GM23338 (cell line): ENCODE results near the gene XPNPEP2. TPM values are rescaled to one million over a fixed set of nuclear protein-coding genes. Genes with fewer than 3 reads are reported as not detected.

ENCODE experiments used
- ATAC-seq: fragments of 200-7000 bp; cut with Tn5 transposase; 3 replicates; pipeline ENCODE4 v1.9.1; 2020
- DNase-seq: peaks from one replicate; pipeline ENCODE4 v3.0.0-alpha.2; 2015; ENCODE audit warnings: low spot score
- H2AFZ ChIP-seq: fragments of 200-600 bp; sonication (generic); 2 replicates; pipeline ENCODE4 v1.8.0; 2016; ENCODE audit warnings: antibody characterized with exemption, mild to moderate bottlenecking, moderate library complexity
- H3F3A ChIP-seq: fragments of 200-600 bp; sonication (generic); replicated peaks from 2 replicates; pipeline ENCODE4 v1.8.0; 2017; ENCODE audit warnings: antibody characterized with exemption, mixed run types, low read depth
- H3K27ac ChIP-seq: fragments of 200-600 bp; sonication (generic); 2 replicates; pipeline ENCODE4 v1.6.1; 2016; ENCODE audit warnings: low read depth
- H3K27me3 ChIP-seq: fragments of 200-600 bp; sonication (generic); 2 replicates; pipeline ENCODE4 v1.8.0; 2016; ENCODE audit warnings: mild to moderate bottlenecking, mixed run types, moderate library complexity; ENCODE audit not compliant: insufficient read depth
- H3K36me3 ChIP-seq: fragments of 200-600 bp; sonication (generic); 2 replicates; pipeline ENCODE4 v1.8.0; 2016; ENCODE audit warnings: mild to moderate bottlenecking; ENCODE audit not compliant: insufficient read depth
- H3K4me1 ChIP-seq: fragments of 200-600 bp; sonication (generic); 2 replicates; pipeline ENCODE4 v1.8.0; 2016; ENCODE audit warnings: mild to moderate bottlenecking, moderate library complexity; ENCODE audit not compliant: insufficient read depth
- H3K4me2 ChIP-seq: fragments of 200-600 bp; sonication (generic); 2 replicates; pipeline ENCODE4 v1.7.1; 2017; ENCODE audit warnings: mixed run types
- H3K4me3 ChIP-seq: fragments of 200-600 bp; sonication (generic); 2 replicates; pipeline ENCODE4 v1.6.1; 2016; ENCODE audit warnings: mixed run types
- H3K79me2 ChIP-seq: fragments of 200-600 bp; sonication (generic); replicated peaks from 2 replicates; pipeline ENCODE4 v1.8.0; 2017; ENCODE audit warnings: mild to moderate bottlenecking; ENCODE audit not compliant: insufficient read depth
- H3K9me2 ChIP-seq: fragments of 200-600 bp; sonication (generic); 2 replicates; pipeline ENCODE4 v1.8.0; 2017; ENCODE audit not compliant: insufficient read depth
- H4K20me1 ChIP-seq: fragments of 200-600 bp; sonication (generic); replicated peaks from 2 replicates; pipeline ENCODE4 v1.8.0; 2017; ENCODE audit warnings: mild to moderate bottlenecking; ENCODE audit not compliant: insufficient read depth
- H3K27ac Mint-ChIP-seq: 2 replicates; pipeline ENCODE4 v1.8.0; 2020; ENCODE audit warnings: inconsistent platforms, mild to moderate bottlenecking, moderate library complexity, mixed read lengths
- H3K27me3 Mint-ChIP-seq: 3 replicates; pipeline ENCODE4 v1.8.0; 2022; ENCODE audit warnings: low read depth, mild to moderate bottlenecking, moderate library complexity, mixed read lengths, inconsistent platforms; ENCODE audit not compliant: insufficient read depth, poor library complexity
- H3K36me3 Mint-ChIP-seq: 3 replicates; pipeline ENCODE4 v1.8.0; 2021; ENCODE audit warnings: low read depth, mild to moderate bottlenecking, inconsistent platforms, moderate library complexity, mixed read lengths
- H3K4me1 Mint-ChIP-seq: 3 replicates; pipeline ENCODE4 v1.8.0; 2020; ENCODE audit warnings: mild to moderate bottlenecking, inconsistent platforms, mixed read lengths
- H3K4me3 Mint-ChIP-seq: 3 replicates; pipeline ENCODE4 v1.8.0; 2021; ENCODE audit warnings: moderate library complexity, mild to moderate bottlenecking, inconsistent platforms, mixed read lengths
- H3K9me3 Mint-ChIP-seq: 3 replicates; pipeline ENCODE4 v1.8.0; 2020; ENCODE audit warnings: moderate library complexity, mild to moderate bottlenecking, inconsistent platforms, mixed read lengths
- EZH2phosphoT487 ChIP-seq: fragments of 200-600 bp; sonication (generic); IDR thresholded peaks from one replicate; pipeline ENCODE4 v1.8.1; 2018; ENCODE audit warnings: antibody characterized with exemption; ENCODE audit not compliant: unreplicated experiment
- NANOG ChIP-seq: IDR thresholded peaks from 2 replicates; pipeline ENCODE4 v1.6.1; 2016; ENCODE audit warnings: antibody characterized with exemption, borderline replicate concordance
- polyA plus RNA-seq: library from polyadenylated mRNA; unstranded; fragments of >200 nt; fragmentation: Nextera tagmentation; extraction: Ambion mirVana; gene quantifications from 2 replicates; pipeline ENCODE4 v1.2.1, GENCODE V29; 2016
- total RNA-seq: library from RNA; depleted of rRNA; stranded (reverse); fragments of >200 nt; shearing (Covaris generic); gene quantifications from 2 replicates; pipeline ENCODE4 v1.2.3, GENCODE V29; 2014
- TF ChIP-seq, protein P1 (sequence below): fragments of 250-450 bp; sonication (Bioruptor Pico); IDR thresholded peaks from 2 replicates; pipeline ENCODE4 v1.5.0; 2020; ENCODE audit warnings: mild to moderate bottlenecking, moderate library complexity
- TF ChIP-seq, protein P2 (sequence below): IDR thresholded peaks from one replicate; pipeline ENCODE4 v1.6.1; 2018; ENCODE audit warnings: antibody characterized with exemption; ENCODE audit not compliant: unreplicated experiment

Gene XPNPEP2
- total and polyA plus RNA-seq, 2 experiments from 2014 or later: not detected

DNA sequence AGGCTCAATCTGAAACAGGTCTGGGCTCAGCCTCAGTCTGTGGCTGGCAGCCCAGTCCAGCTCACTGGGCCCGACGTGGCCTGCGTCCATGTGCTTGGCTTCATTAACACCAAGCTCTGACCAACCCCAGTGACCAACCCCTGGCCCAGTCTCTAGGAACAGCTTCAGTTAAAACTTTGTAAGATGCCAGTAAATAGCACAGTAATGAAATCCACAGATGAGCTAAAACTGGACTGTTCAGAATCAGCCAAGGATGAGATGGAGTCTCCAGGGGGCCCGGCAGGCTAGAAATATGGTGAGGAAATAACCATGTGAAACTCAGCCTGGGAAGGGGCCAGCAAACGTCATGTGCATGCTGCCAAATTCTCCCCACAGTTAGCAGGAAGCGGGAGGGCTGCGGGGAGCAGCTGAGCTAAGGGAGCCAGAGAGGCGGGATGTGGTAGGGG is 37.1 kb upstream of the XPNPEP2 start (continued):
- TF ChIP-seq, protein P1, sequence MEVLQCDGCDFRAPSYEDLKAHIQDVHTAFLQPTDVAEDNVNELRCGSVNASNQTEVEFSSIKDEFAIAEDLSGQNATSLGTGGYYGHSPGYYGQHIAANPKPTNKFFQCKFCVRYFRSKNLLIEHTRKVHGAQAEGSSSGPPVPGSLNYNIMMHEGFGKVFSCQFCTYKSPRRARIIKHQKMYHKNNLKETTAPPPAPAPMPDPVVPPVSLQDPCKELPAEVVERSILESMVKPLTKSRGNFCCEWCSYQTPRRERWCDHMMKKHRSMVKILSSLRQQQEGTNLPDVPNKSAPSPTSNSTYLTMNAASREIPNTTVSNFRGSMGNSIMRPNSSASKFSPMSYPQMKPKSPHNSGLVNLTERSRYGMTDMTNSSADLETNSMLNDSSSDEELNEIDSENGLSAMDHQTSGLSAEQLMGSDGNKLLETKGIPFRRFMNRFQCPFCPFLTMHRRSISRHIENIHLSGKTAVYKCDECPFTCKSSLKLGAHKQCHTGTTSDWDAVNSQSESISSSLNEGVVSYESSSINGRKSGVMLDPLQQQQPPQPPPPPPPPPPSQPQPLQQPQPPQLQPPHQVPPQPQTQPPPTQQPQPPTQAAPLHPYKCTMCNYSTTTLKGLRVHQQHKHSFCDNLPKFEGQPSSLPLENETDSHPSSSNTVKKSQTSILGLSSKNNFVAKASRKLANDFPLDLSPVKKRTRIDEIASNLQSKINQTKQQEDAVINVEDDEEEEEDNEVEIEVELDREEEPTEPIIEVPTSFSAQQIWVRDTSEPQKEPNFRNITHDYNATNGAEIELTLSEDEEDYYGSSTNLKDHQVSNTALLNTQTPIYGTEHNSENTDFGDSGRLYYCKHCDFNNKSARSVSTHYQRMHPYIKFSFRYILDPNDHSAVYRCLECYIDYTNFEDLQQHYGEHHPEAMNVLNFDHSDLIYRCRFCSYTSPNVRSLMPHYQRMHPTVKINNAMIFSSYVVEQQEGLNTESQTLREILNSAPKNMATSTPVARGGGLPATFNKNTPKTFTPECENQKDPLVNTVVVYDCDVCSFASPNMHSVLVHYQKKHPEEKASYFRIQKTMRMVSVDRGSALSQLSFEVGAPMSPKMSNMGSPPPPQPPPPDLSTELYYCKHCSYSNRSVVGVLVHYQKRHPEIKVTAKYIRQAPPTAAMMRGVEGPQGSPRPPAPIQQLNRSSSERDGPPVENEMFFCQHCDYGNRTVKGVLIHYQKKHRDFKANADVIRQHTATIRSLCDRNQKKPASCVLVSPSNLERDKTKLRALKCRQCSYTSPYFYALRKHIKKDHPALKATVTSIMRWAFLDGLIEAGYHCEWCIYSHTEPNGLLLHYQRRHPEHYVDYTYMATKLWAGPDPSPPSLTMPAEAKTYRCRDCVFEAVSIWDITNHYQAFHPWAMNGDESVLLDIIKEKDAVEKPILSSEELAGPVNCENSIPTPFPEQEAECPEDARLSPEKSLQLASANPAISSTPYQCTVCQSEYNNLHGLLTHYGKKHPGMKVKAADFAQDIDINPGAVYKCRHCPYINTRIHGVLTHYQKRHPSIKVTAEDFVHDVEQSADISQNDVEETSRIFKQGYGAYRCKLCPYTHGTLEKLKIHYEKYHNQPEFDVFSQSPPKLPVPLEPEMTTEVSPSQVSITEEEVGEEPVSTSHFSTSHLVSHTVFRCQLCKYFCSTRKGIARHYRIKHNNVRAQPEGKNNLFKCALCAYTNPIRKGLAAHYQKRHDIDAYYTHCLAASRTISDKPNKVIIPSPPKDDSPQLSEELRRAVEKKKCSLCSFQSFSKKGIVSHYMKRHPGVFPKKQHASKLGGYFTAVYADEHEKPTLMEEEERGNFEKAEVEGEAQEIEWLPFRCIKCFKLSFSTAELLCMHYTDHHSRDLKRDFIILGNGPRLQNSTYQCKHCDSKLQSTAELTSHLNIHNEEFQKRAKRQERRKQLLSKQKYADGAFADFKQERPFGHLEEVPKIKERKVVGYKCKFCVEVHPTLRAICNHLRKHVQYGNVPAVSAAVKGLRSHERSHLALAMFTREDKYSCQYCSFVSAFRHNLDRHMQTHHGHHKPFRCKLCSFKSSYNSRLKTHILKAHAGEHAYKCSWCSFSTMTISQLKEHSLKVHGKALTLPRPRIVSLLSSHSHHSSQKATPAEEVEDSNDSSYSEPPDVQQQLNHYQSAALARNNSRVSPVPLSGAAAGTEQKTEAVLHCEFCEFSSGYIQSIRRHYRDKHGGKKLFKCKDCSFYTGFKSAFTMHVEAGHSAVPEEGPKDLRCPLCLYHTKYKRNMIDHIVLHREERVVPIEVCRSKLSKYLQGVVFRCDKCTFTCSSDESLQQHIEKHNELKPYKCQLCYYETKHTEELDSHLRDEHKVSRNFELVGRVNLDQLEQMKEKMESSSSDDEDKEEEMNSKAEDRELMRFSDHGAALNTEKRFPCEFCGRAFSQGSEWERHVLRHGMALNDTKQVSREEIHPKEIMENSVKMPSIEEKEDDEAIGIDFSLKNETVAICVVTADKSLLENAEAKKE (CRISPR knock-in tag): no peak
- TF ChIP-seq NANOG: no peak

DNA sequence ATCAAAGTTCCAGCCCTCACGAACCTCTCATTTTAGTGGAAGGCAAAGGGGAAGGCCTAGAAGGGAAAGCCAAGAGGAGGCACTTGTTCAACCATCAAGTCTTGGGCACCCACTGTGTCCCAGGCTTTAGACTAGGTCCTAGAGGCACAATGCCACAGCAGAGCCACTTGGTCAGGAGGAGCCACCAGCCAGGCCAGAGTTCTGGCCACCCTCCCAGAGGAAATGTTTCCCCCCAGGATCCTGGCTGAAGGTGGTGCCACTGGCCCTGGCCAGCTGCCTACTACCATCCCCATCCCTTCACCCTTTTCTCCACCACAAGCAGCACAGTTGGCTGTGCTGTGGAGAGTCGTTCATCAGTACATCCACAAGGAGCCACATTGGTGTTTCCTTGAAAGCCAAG is 34.3 kb upstream of the XPNPEP2 start:
- Histone ChIP-seq H3K27me3 (no peaks in the 10 kb centered on the region), H3K36me3 (no peaks in the 10 kb centered on the region), H4K20me1 (no peaks in the 10 kb centered on the region), H3K27ac (no peak overlapping the region), H2AFZ (no peak overlapping the region), H3K79me2 (no peaks in the 10 kb centered on the region), H3F3A (no peaks in the 10 kb centered on the region), H3K4me2 (no peak overlapping the region), H3K4me3 (no peak overlapping the region), H3K9me2 (no peaks in the 10 kb centered on the region), H3K4me1 (no peaks in the 10 kb centered on the region)
- DNase-seq (no peak), ATAC-seq (no peak)
- peaks cover 8% of the 10 kb centered on the region for H3K27me3 Mint-ChIP-seq
- H3K4me3 Mint-ChIP-seq: no peak overlapping the region
- peaks cover 4% of the 10 kb centered on the region; the same call in 2 of the 3 replicates for H3K9me3 Mint-ChIP-seq
- H3K4me1 Mint-ChIP-seq: no peaks in the 10 kb centered on the region; the same call in 2 of the 3 replicates
- no peak overlapping the region for H3K27ac Mint-ChIP-seq
- no peaks in the 10 kb centered on the region for H3K36me3 Mint-ChIP-seq
- TF ChIP-seq, protein P2, sequence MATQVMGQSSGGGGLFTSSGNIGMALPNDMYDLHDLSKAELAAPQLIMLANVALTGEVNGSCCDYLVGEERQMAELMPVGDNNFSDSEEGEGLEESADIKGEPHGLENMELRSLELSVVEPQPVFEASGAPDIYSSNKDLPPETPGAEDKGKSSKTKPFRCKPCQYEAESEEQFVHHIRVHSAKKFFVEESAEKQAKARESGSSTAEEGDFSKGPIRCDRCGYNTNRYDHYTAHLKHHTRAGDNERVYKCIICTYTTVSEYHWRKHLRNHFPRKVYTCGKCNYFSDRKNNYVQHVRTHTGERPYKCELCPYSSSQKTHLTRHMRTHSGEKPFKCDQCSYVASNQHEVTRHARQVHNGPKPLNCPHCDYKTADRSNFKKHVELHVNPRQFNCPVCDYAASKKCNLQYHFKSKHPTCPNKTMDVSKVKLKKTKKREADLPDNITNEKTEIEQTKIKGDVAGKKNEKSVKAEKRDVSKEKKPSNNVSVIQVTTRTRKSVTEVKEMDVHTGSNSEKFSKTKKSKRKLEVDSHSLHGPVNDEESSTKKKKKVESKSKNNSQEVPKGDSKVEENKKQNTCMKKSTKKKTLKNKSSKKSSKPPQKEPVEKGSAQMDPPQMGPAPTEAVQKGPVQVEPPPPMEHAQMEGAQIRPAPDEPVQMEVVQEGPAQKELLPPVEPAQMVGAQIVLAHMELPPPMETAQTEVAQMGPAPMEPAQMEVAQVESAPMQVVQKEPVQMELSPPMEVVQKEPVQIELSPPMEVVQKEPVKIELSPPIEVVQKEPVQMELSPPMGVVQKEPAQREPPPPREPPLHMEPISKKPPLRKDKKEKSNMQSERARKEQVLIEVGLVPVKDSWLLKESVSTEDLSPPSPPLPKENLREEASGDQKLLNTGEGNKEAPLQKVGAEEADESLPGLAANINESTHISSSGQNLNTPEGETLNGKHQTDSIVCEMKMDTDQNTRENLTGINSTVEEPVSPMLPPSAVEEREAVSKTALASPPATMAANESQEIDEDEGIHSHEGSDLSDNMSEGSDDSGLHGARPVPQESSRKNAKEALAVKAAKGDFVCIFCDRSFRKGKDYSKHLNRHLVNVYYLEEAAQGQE: no peak
- TF ChIP-seq, protein P1 (CRISPR knock-in tag): no peak
- no peak for TF ChIP-seq EZH2phosphoT487
